Cardiac fibroblast (primary cell): Measurements from ENCODE around the gene GMPPA.

Experiments
- DNase-seq, 2 donors: peaks; one replicate each; pipeline versions ENCODE4 v3.0.0 to v3.0.0-alpha.2; 2010; ENCODE audit warnings: low read depth in 2 of 2
- H3K4me3 ChIP-seq, 2 donors: replicated peaks in 1 of 2; 1 replicate in 1 of 2; 2 replicates in 1 of 2; pipeline ENCODE4 v1.5.1; 2011; ENCODE audit warnings: low read depth in 2 of 2, low read length in 2 of 2, mild to moderate bottlenecking in 2 of 2, moderate library complexity in 1 of 2
- CTCF ChIP-seq: IDR thresholded peaks from one replicate; pipeline ENCODE4 v1.5.1; 2011; ENCODE audit warnings: low read depth, mild to moderate bottlenecking, low read length, inconsistent platforms

The GMPPA gene

GRCh38 chr2:219461669-219462068 lies 37.0 kb upstream of the GMPPA start:
- H3K4me3 ChIP-seq, result no peak overlapping the region
- DNase-seq, result no peak
- TF ChIP-seq CTCF, result no peak

- H3K4me3 ChIP-seq, result no peak overlapping the region
- TF ChIP-seq CTCF, result no peak
These were observed 36.3 kb upstream of the GMPPA start for GRCh38 chr2:219462349-219462748.

GRCh38 chr2:219464286-219465032 lies 34.2 kb upstream of the GMPPA start:
- TF ChIP-seq CTCF, result no peak
- H3K4me3 ChIP-seq, result no peak overlapping the region
- DNase-seq, result no peak

More at GRCh38 chr2:219462349-219462748, 36.3 kb upstream of the GMPPA start:
- DNase-seq, result no peak

GRCh38 chr2:219465659-219466561 lies 32.8 kb upstream of the GMPPA start:
- DNase-seq, result no peak
- H3K4me3 ChIP-seq, result no peak overlapping the region
- no peak for TF ChIP-seq CTCF

- no peak for TF ChIP-seq CTCF
These were observed 31.6 kb upstream of the GMPPA start for GRCh38 chr2:219466816-219467735.

DNA sequence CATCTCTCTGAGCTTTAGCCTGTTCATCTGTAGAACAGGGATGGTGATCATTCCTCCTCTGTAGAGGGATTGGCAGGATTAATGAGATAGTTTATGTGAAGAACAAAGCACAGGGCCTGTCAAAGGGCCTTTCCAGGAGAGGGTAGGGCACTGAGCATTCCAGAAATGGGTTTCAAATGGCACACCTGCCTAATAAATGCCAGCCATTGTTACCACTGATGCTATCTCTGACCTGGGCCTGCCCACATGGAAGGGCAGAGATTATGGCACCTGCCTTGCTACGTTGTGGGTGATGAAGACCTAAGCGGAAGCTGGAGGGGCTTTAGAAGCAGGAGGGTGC lies 31.0 kb upstream of the GMPPA start:
- H3K4me3 ChIP-seq, result no peak overlapping the region
- no peak for TF ChIP-seq CTCF
- DNase-seq, result no peak

More at GRCh38 chr2:219466816-219467735, 31.6 kb upstream of the GMPPA start:
- DNase-seq, result no peak
- H3K4me3 ChIP-seq, result no peak overlapping the region
